HCT116 (cell line): Measurements from ENCODE around the gene CAST. TPM values are rescaled to one million over a fixed set of nuclear protein-coding genes. Genes with fewer than 3 reads are reported as not detected.

ENCODE experiments used
- ATAC-seq: fragments of 200-7000 bp; cut with Tn5 transposase; 2 replicates; pipeline ENCODE4 v1.9.1; 2020; ENCODE audit warnings: mild to moderate bottlenecking, moderate library complexity
- BruUV-seq: library from RNA; stranded (reverse); fragments of 400-500 nt; replicated peaks from 2 replicates; lab custom pipeline; 2021; lab: Mats Ljungman, UMichigan
- CTCF ChIA-PET: fragments of 300-600 bp; sonication (Branson Sonifier 250); formaldehyde crosslinking; loops from one replicate; lab custom pipeline; 2021; ENCODE audit warnings: antibody characterized with exemption; lab: Charles Lee
- POLR2A ChIA-PET: fragments of 300-600, 350-600 bp; sonication (Branson Sonifier 250); formaldehyde crosslinking; loops from one replicate; lab custom pipeline; 2021; ENCODE audit warnings: antibody characterized with exemption; lab: Charles Lee
- RAD21 ChIA-PET, 2 experiments: fragments of 300-600 bp; sonication (Branson Sonifier 250); formaldehyde crosslinking; loops; one replicate each; lab custom pipeline; 2023; ENCODE audit warnings: low total read pairs in 2 of 2; ENCODE audit not compliant: uncharacterized antibody in 2 of 2, unreplicated experiment in 2 of 2, low non-redundant PET in 1 of 2; lab: Charles Lee
- DNase-seq: peaks from one replicate; pipeline ENCODE4 v3.0.0-alpha.2; 2010; ENCODE audit warnings: low read depth, low spot score
- H2AFZ ChIP-seq: fragments of 200-600 bp; shearing (Covaris generic), sonication (generic); 2 replicates; pipeline ENCODE4 v1.6.1; 2017; ENCODE audit warnings: low read depth, mixed run types, mixed read lengths, antibody characterized with exemption, low read length; ENCODE audit not compliant: poor library complexity, severe bottlenecking
- H3K27ac ChIP-seq: 2 replicates; pipeline ENCODE4 v1.5.1; 2012; ENCODE audit warnings: low read depth, low read length
- H3K27me3 ChIP-seq: fragments of 200-600 bp; sonication (generic); 2 replicates; pipeline ENCODE4 v1.6.1; 2016; ENCODE audit warnings: mixed run types, low read length, mixed read lengths; ENCODE audit not compliant: insufficient read depth
- H3K36me3 ChIP-seq, 2 experiments: fragments of 200-500 bp in 1 of 2; fragments of 200-600 bp in 1 of 2; sonication (Bioruptor generic) in 1 of 2; sonication (generic) in 1 of 2; 2 replicates each; pipeline versions ENCODE4 v1.5.1 to v1.6.1; 2014 to 2016; ENCODE audit warnings: low read length in 2 of 2, inconsistent platforms in 1 of 2, mixed read lengths in 1 of 2, mixed run types in 1 of 2; ENCODE audit not compliant: insufficient read depth in 2 of 2, control insufficient read depth in 1 of 2
- H3K4me1 ChIP-seq, 2 experiments: fragments of 200-600 bp in 1 of 2; sonication (generic) in 1 of 2; 2 replicates each; pipeline versions ENCODE4 v1.5.1 to v1.6.1; 2012 to 2017; ENCODE audit warnings: low read length in 2 of 2, inconsistent platforms in 1 of 2, mild to moderate bottlenecking in 1 of 2, mixed read lengths in 1 of 2, mixed run types in 1 of 2, moderate library complexity in 1 of 2; ENCODE audit not compliant: insufficient read depth in 2 of 2, control insufficient read depth in 1 of 2
- H3K4me2 ChIP-seq: fragments of 200-600 bp; sonication (generic); 2 replicates; pipeline ENCODE4 v1.6.1; 2017; ENCODE audit warnings: mixed run types, low read length, mixed read lengths
- H3K4me3 ChIP-seq, 2 experiments: fragments of 200-600 bp in 1 of 2; sonication (generic) in 1 of 2; replicated peaks in 1 of 2; 2 replicates each; pipeline ENCODE4 v1.5.1; 2011 to 2016; ENCODE audit warnings: low read length in 2 of 2, control low read depth in 1 of 2, low read depth in 1 of 2, mild to moderate bottlenecking in 1 of 2, mixed read lengths in 1 of 2, mixed run types in 1 of 2
- H3K79me2 ChIP-seq: fragments of 200-600 bp; sonication (generic); 2 replicates; pipeline ENCODE4 v1.6.1; 2017; ENCODE audit warnings: mild to moderate bottlenecking, mixed run types, low read length, moderate library complexity, mixed read lengths; ENCODE audit not compliant: insufficient read depth
- H3K9ac ChIP-seq: fragments of 200-600 bp; sonication (generic); 2 replicates; pipeline ENCODE4 v1.6.1; 2016; ENCODE audit warnings: low read length, mixed read lengths
- H3K9me2 ChIP-seq: fragments of 200-600 bp; sonication (generic), shearing (Covaris generic); 2 replicates; pipeline ENCODE4 v1.6.1; 2017; ENCODE audit warnings: mixed run types, mild to moderate bottlenecking, moderate library complexity; ENCODE audit not compliant: insufficient read depth
- H3K9me3 ChIP-seq, 2 experiments: fragments of 200-500 bp in 1 of 2; fragments of 200-600 bp in 1 of 2; sonication (Bioruptor generic) in 1 of 2; sonication (generic) in 1 of 2; 2 replicates each; pipeline ENCODE4 v1.6.1; 2014 to 2017; ENCODE audit warnings: low read length in 2 of 2, mixed read lengths in 2 of 2, inconsistent platforms in 1 of 2, low read depth in 1 of 2, mild to moderate bottlenecking in 1 of 2, mixed run types in 1 of 2, moderate library complexity in 1 of 2; ENCODE audit not compliant: control insufficient read depth in 1 of 2, insufficient read depth in 1 of 2
- H4K20me1 ChIP-seq: fragments of 200-600 bp; sonication (generic), shearing (Covaris generic); 2 replicates; pipeline ENCODE4 v1.6.1; 2017; ENCODE audit warnings: mixed run types, mild to moderate bottlenecking, moderate library complexity; ENCODE audit not compliant: insufficient read depth
- CBX3 ChIP-seq: IDR thresholded peaks from 2 replicates; pipeline ENCODE4 v1.6.1; 2012; ENCODE audit warnings: low read depth
- CEBPB ChIP-seq: IDR thresholded peaks from 2 replicates; pipeline ENCODE4 v1.6.1; 2012; ENCODE audit warnings: low read depth
- CTCF ChIP-seq, 3 experiments: fragments of 200-600 bp in 1 of 3; sonication (generic) in 1 of 3; IDR thresholded peaks in 2 of 3; conservative IDR thresholded peaks in 1 of 3; 2 replicates each; pipeline ENCODE4 v1.5.1; 2012 to 2017; ENCODE audit warnings: low read depth in 2 of 3, low read length in 2 of 3, antibody characterized with exemption in 1 of 3, borderline replicate concordance in 1 of 3, control low read depth in 1 of 3, mild to moderate bottlenecking in 1 of 3, mixed read lengths in 1 of 3, mixed run types in 1 of 3, moderate library complexity in 1 of 3; ENCODE audit not compliant: insufficient read depth in 1 of 3
- ELF1 ChIP-seq: IDR thresholded peaks from 2 replicates; pipeline ENCODE4 v1.6.1; 2012; ENCODE audit warnings: low read depth, borderline replicate concordance
- FOSL1 ChIP-seq: IDR thresholded peaks from 2 replicates; pipeline ENCODE4 v1.6.1; 2012; ENCODE audit warnings: low read depth
- JUND ChIP-seq: IDR thresholded peaks from 2 replicates; pipeline ENCODE4 v1.6.1; 2012
- RAD21 ChIP-seq: IDR thresholded peaks from 2 replicates; pipeline ENCODE4 v1.6.1; 2012; ENCODE audit warnings: low read depth, mild to moderate bottlenecking
- REST ChIP-seq: IDR thresholded peaks from 2 replicates; pipeline ENCODE4 v1.6.1; 2012; ENCODE audit warnings: low read depth
- SIN3A ChIP-seq: IDR thresholded peaks from 2 replicates; pipeline ENCODE4 v1.6.1; 2012; ENCODE audit warnings: low read depth
- SP1 ChIP-seq: IDR thresholded peaks from 2 replicates; pipeline ENCODE4 v1.6.1; 2012; ENCODE audit warnings: low read depth
- TCF7L2 ChIP-seq: IDR thresholded peaks from 2 replicates; pipeline ENCODE4 v1.7.0; 2011; ENCODE audit warnings: borderline replicate concordance, inconsistent platforms; ENCODE audit not compliant: insufficient read depth, insufficient read length; ENCODE audit errors: extremely low read depth
- ZFX ChIP-seq: fragments of 450-650 bp; IDR thresholded peaks from 2 replicates; pipeline ENCODE4 v1.6.1; 2017
- ZNF274 ChIP-seq: fragments of 200-500 bp; sonication (Bioruptor generic); IDR thresholded peaks from 2 replicates; pipeline ENCODE4 v1.6.1; 2014; ENCODE audit warnings: mild to moderate bottlenecking, low read depth, low read length, inconsistent platforms
- intact Hi-C: fragments of 100-400 bp; cut with micrococcal nuclease; formaldehyde crosslinking; loops from 2 replicates; pipeline ENCODE4 v1.10.0; 2022
- total RNA-seq: library from RNA; stranded (reverse); gene quantifications from one replicate; pipeline ENCODE4 v1.2.1, GENCODE V29; 2021; ENCODE audit not compliant: unreplicated experiment
- TF ChIP-seq, protein P1 (sequence below): IDR thresholded peaks from 2 replicates; pipeline ENCODE4 v1.6.1; 2012
- TF ChIP-seq, protein P2 (sequence below): IDR thresholded peaks from 2 replicates; pipeline ENCODE4 v1.6.1; 2011; ENCODE audit warnings: mild to moderate bottlenecking, low read length, moderate library complexity; ENCODE audit not compliant: insufficient replicate concordance; ENCODE audit errors: extremely low read depth

The CAST gene
- total RNA-seq, 1 experiment from 2014 or later: 142 TPM

- Histone ChIP-seq H3K9ac (no peak overlapping the region), H3K4me1 (peaks cover 10 to 11% of the 10 kb centered on the region in 2 experiments), H4K20me1 (no peaks in the 10 kb centered on the region), H3K27me3 (no peaks in the 10 kb centered on the region), H3K79me2 (no peaks in the 10 kb centered on the region), H3K4me2 (no peak overlapping the region), H3K4me3 (no peak overlapping the region), H3K27ac (no peak overlapping the region), H2AFZ (no peak overlapping the region), H3K9me2 (no peaks in the 10 kb centered on the region), H3K36me3 (peaks cover 6 to 12% of the 10 kb centered on the region in 2 experiments; a peak in 3 of 4 replicates), H3K9me3 (no peaks in the 10 kb centered on the region)
- RAD21 ChIA-PET: no interaction called here
- DNase-seq (no peak), ATAC-seq (no peak)
- POLR2A ChIA-PET: no interaction called here
- no peak for TF ChIP-seq SP1
- no peak for TF ChIP-seq FOSL1
- no peak for TF ChIP-seq ZNF274
- TF ChIP-seq, protein P1, sequence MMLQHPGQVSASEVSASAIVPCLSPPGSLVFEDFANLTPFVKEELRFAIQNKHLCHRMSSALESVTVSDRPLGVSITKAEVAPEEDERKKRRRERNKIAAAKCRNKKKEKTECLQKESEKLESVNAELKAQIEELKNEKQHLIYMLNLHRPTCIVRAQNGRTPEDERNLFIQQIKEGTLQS: no peak
- no peak for TF ChIP-seq SIN3A
- TF ChIP-seq CTCF (IDR thresholded peaks at IDR 0.05 in 2 of 3, conservative IDR thresholded peaks at IDR 0.05 in 1 of 3; ENCODE audit: borderline replicate concordance in 1 of 3, insufficient read depth in 1 of 3, low read depth in 2 of 3, low read length in 2 of 3): no peak
- TF ChIP-seq TCF7L2: no peak
- TF ChIP-seq, protein P2, sequence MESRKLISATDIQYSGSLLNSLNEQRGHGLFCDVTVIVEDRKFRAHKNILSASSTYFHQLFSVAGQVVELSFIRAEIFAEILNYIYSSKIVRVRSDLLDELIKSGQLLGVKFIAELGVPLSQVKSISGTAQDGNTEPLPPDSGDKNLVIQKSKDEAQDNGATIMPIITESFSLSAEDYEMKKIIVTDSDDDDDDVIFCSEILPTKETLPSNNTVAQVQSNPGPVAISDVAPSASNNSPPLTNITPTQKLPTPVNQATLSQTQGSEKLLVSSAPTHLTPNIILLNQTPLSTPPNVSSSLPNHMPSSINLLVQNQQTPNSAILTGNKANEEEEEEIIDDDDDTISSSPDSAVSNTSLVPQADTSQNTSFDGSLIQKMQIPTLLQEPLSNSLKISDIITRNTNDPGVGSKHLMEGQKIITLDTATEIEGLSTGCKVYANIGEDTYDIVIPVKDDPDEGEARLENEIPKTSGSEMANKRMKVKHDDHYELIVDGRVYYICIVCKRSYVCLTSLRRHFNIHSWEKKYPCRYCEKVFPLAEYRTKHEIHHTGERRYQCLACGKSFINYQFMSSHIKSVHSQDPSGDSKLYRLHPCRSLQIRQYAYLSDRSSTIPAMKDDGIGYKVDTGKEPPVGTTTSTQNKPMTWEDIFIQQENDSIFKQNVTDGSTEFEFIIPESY: no peak
- no peak for TF ChIP-seq ELF1
- no peak for TF ChIP-seq REST
- TF ChIP-seq RAD21: no peak
- TF ChIP-seq ZFX: no peak
- no peak for TF ChIP-seq CEBPB
- no peak for TF ChIP-seq JUND
- no peak for TF ChIP-seq CBX3
- intact Hi-C loops: no loop called here
- BruUV-seq: no TSS peak
- CTCF ChIA-PET: no interaction called here
These were observed 113.5 kb downstream of the CAST start for GRCh38 chr5:96775689-96776088.
